PC-9 (cell line): ENCODE data around the gene KCNN3. TPM values are rescaled to one million over a fixed set of nuclear protein-coding genes. Genes with fewer than 3 reads are reported as not detected.

ENCODE experiments used
- BruUV-seq: library from RNA; stranded (reverse); fragments of 400-500 nt; replicated peaks from 2 replicates; lab custom pipeline; 2021; lab: Mats Ljungman, UMichigan
- CTCF ChIA-PET: fragments of 300-600 bp; sonication (Branson Sonifier 250); formaldehyde crosslinking; loops from one replicate; lab custom pipeline; 2022; ENCODE audit warnings: antibody characterized with exemption; lab: Charles Lee
- POLR2A ChIA-PET: fragments of 300-600 bp; sonication (Branson Sonifier 250); formaldehyde crosslinking; loops from one replicate; lab custom pipeline; 2022; ENCODE audit warnings: antibody characterized with exemption; ENCODE audit not compliant: unreplicated experiment; lab: Charles Lee
- DNase-seq, 2 experiments: peaks; one replicate each; pipeline versions ENCODE4 v3.0.0 to v3.0.0-alpha.2; 2015 to 2022; ENCODE audit warnings: mixed read lengths in 1 of 2
- H2AFZ ChIP-seq: fragments of 200-600 bp; sonication (generic); 2 replicates; pipeline ENCODE4 v1.8.1; 2017; ENCODE audit warnings: antibody characterized with exemption
- H3F3A ChIP-seq: fragments of 200-600 bp; sonication (generic); 2 replicates; pipeline ENCODE4 v1.8.1; 2017; ENCODE audit warnings: antibody characterized with exemption, mild to moderate bottlenecking, low read depth; ENCODE audit not compliant: insufficient read depth
- H3K27ac ChIP-seq: fragments of 200-600 bp; sonication (generic); 2 replicates; pipeline ENCODE4 v1.6.1; 2016; ENCODE audit warnings: mixed run types
- H3K27me3 ChIP-seq: fragments of 200-600 bp; sonication (generic); 2 replicates; pipeline ENCODE4 v1.6.1; 2016; ENCODE audit warnings: low read depth, mixed run types; ENCODE audit not compliant: insufficient read depth
- H3K36me3 ChIP-seq: fragments of 200-600 bp; sonication (generic); 2 replicates; pipeline ENCODE4 v1.6.1; 2016; ENCODE audit warnings: low read depth, mixed run types
- H3K4me1 ChIP-seq: fragments of 200-600 bp; sonication (generic); replicated peaks from 2 replicates; pipeline ENCODE4 v1.6.1; 2016; ENCODE audit warnings: mixed run types; ENCODE audit not compliant: insufficient read depth
- H3K4me2 ChIP-seq: fragments of 200-600 bp; sonication (generic); 2 replicates; pipeline ENCODE4 v1.6.1; 2017; ENCODE audit warnings: mixed run types
- H3K4me3 ChIP-seq: fragments of 200-600 bp; sonication (generic); 2 replicates; pipeline ENCODE4 v1.6.1; 2016; ENCODE audit warnings: mixed run types
- H3K79me2 ChIP-seq: fragments of 200-600 bp; sonication (generic); 2 replicates; pipeline ENCODE4 v1.6.1; 2017; ENCODE audit warnings: low read depth, mixed run types
- H3K9me2 ChIP-seq: fragments of 200-600 bp; sonication (generic); 2 replicates; pipeline ENCODE4 v1.8.1; 2017; ENCODE audit warnings: mild to moderate bottlenecking; ENCODE audit not compliant: insufficient read depth
- H3K9me3 ChIP-seq: fragments of 200-600 bp; sonication (generic); 2 replicates; pipeline ENCODE4 v1.8.1; 2016; ENCODE audit warnings: low read depth; ENCODE audit not compliant: insufficient read depth
- H4K20me1 ChIP-seq: fragments of 200-600 bp; sonication (generic); 2 replicates; pipeline ENCODE4 v1.8.1; 2017; ENCODE audit not compliant: insufficient read depth
- EZH2 ChIP-seq: fragments of 200-600 bp; sonication (generic); IDR thresholded peaks from 2 replicates; pipeline ENCODE4 v1.8.0; 2017; ENCODE audit warnings: antibody characterized with exemption, low read depth
- intact Hi-C: fragments of 100-400 bp; cut with micrococcal nuclease; formaldehyde crosslinking; loops from one replicate; pipeline ENCODE4 v1.10.0; 2022; ENCODE audit not compliant: unreplicated experiment
- total RNA-seq: library from RNA; stranded (reverse); gene quantifications from 2 replicates; pipeline ENCODE4 v1.2.3, GENCODE V29; 2021
- TF ChIP-seq, protein P1 (sequence below): fragments of 200-600 bp; sonication (generic); conservative IDR thresholded peaks from 2 replicates; pipeline ENCODE4 v1.6.1; 2017; ENCODE audit warnings: mixed run types, antibody characterized with exemption, mild to moderate bottlenecking, moderate library complexity

KCNN3 gene
- total RNA-seq, 1 experiment from 2014 or later: 1.1 TPM

DNA sequence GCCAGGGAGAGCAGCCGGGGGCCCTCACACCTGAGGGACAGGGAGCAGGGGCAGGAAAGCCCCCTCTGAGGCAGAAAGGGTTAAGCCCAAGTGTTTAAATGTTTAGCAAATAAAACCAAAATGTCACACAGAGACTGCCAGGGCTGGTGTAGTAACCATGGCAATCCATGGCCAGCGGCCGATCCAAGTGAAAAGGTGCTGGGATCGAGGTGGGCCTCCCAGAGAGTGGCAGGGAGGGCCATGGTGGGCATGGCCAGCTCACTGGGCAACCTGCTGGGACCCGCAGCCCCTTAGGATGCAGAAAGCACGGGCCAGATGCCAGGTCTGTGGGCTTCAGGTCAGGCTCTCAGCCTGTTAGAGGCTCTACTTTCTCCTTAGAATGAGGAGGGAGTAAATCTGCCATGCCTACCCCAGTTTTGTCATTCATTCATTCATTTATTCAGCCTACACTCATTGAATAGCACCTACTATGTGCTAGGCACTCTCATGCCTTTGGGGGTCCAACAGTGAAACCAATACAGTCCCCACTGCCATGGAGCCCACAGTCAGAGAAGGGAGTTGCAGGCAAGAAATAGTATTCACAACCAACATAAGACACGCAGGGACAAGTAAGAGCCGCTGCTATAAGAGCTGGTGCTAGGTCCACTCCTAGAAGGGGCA, 56.1 kb downstream of the KCNN3 start:
- H3K27ac ChIP-seq: no peak overlapping the region
- CTCF ChIA-PET: no interaction called here
- H3K79me2 ChIP-seq: no peaks in the 10 kb centered on the region
- H2AFZ ChIP-seq: no peak overlapping the region
- H3K4me2 ChIP-seq: no peak overlapping the region
- no peak for DNase-seq
- no TSS peak for BruUV-seq
- no peaks in the 10 kb centered on the region for H4K20me1 ChIP-seq
- no peak for TF ChIP-seq EZH2
- TF ChIP-seq, protein P1, sequence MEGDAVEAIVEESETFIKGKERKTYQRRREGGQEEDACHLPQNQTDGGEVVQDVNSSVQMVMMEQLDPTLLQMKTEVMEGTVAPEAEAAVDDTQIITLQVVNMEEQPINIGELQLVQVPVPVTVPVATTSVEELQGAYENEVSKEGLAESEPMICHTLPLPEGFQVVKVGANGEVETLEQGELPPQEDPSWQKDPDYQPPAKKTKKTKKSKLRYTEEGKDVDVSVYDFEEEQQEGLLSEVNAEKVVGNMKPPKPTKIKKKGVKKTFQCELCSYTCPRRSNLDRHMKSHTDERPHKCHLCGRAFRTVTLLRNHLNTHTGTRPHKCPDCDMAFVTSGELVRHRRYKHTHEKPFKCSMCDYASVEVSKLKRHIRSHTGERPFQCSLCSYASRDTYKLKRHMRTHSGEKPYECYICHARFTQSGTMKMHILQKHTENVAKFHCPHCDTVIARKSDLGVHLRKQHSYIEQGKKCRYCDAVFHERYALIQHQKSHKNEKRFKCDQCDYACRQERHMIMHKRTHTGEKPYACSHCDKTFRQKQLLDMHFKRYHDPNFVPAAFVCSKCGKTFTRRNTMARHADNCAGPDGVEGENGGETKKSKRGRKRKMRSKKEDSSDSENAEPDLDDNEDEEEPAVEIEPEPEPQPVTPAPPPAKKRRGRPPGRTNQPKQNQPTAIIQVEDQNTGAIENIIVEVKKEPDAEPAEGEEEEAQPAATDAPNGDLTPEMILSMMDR: no peak
- no peaks in the 10 kb centered on the region for H3K36me3 ChIP-seq
- peaks cover 79% of the 10 kb centered on the region for H3K27me3 ChIP-seq
- no peaks in the 10 kb centered on the region for H3F3A ChIP-seq
- H3K4me3 ChIP-seq: no peak overlapping the region
- POLR2A ChIA-PET: no interaction called here
- intact Hi-C loops: no loop called here
- H3K9me2 ChIP-seq: no peaks in the 10 kb centered on the region
- no peaks in the 10 kb centered on the region for H3K4me1 ChIP-seq
- no peaks in the 10 kb centered on the region for H3K9me3 ChIP-seq

DNA sequence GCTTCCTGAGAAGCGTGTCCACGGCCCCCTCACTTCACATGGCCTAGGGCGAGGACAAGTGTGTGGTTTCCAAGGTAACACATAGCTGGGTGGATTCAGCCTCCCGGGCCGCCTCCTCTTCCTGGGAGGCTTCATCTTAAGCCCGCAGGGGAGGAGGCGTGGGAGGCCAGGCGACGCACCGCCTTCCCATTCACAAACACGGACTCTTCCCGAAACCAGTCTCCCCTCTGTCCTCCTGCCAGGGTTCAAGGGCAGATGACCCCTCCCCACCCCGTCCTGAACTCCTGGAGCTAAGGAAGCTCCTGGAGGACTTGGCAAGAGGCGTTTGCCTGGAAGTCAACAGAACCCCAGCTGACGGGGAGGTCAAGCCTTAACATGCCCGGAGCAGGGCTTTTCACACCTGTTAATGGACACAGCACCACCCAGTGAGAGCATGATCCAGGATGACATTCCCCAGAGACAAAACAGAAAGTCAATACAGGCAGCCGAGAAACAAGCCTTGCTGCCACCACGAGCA, 56.7 kb downstream of the KCNN3 start:
- no peak for DNase-seq
- Histone ChIP-seq H3F3A (no peaks in the 10 kb centered on the region), H3K27me3 (peaks cover 81% of the 10 kb centered on the region), H3K9me3 (no peaks in the 10 kb centered on the region), H3K4me1 (no peaks in the 10 kb centered on the region), H3K9me2 (no peaks in the 10 kb centered on the region), H3K79me2 (no peaks in the 10 kb centered on the region), H3K4me3 (no peak overlapping the region), H2AFZ (no peak overlapping the region), H3K4me2 (no peak overlapping the region), H3K27ac (no peak overlapping the region), H4K20me1 (no peaks in the 10 kb centered on the region), H3K36me3 (no peaks in the 10 kb centered on the region)
- BruUV-seq: no TSS peak
- TF ChIP-seq EZH2: no peak
- TF ChIP-seq, protein P1: no peak
- CTCF ChIA-PET: no interaction called here
- intact Hi-C loops: no loop called here
- POLR2A ChIA-PET: no interaction called here

DNA sequence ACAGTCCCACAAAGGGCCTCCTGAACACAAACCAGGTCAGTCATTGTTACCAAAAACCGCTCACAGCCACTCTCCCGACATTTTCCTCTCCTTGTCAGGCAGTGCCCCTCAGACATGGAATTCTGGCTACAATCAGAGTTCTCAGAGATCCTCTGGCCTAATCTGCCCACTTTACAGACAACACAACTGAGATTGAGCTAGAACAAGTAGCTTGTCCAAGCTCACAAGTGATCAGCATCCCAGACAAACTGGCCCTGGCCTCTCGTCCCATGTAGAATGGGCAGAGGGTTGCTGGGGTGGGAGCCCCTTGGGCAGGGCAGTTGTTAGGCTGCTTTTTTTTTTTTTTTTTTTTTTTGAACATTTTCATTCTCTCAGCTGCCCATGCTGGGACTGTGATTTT, 57.2 kb downstream of the KCNN3 start:
- no peaks in the 10 kb centered on the region for H3K4me1 ChIP-seq
- no peaks in the 10 kb centered on the region for H3K36me3 ChIP-seq
- no peaks in the 10 kb centered on the region for H3K9me2 ChIP-seq
- ChIA-PET CTCF (no interaction called here), POLR2A (no interaction called here)
- H3K9me3 ChIP-seq: no peaks in the 10 kb centered on the region
- no peak for TF ChIP-seq EZH2
- TF ChIP-seq, protein P1: no peak
- peaks cover 81% of the 10 kb centered on the region for H3K27me3 ChIP-seq
- DNase-seq: no peak
- BruUV-seq: no TSS peak
- H3K79me2 ChIP-seq: no peaks in the 10 kb centered on the region
- H4K20me1 ChIP-seq: no peaks in the 10 kb centered on the region
- H3K4me2 ChIP-seq: no peak overlapping the region
- no peak overlapping the region for H2AFZ ChIP-seq
- H3K4me3 ChIP-seq: no peak overlapping the region
- intact Hi-C loops: no loop called here
- no peaks in the 10 kb centered on the region for H3F3A ChIP-seq
- no peak overlapping the region for H3K27ac ChIP-seq
